Testis (tissue), 2 donors: ENCODE data around the gene SLC6A17.

Source experiments
- CTCF ChIP-seq, 3 experiments: fragments of 450-650 bp in 2 of 3; fragments of 200-600 bp in 1 of 3; sonication (generic) in 1 of 3; IDR thresholded peaks; one replicate each; pipeline ENCODE4 v1.5.1; 2016 to 2019; ENCODE audit warnings: antibody characterized with exemption in 3 of 3, mild to moderate bottlenecking in 2 of 3, moderate library complexity in 1 of 3
- POLR2A ChIP-seq: fragments of 450-650 bp; IDR thresholded peaks from one replicate; pipeline ENCODE4 v1.6.1; 2017; ENCODE audit warnings: antibody characterized with exemption, mild to moderate bottlenecking, moderate library complexity

- TF ChIP-seq CTCF (IDR thresholded peaks at IDR 0.05) = no peak
- no peak for TF ChIP-seq POLR2A
Measured at GRCh38 chr1:110230381-110231199, 80.3 kb downstream of the SLC6A17 start.
